ENCODE results near the gene GNAI3. TPM values are rescaled to one million over a fixed set of nuclear protein-coding genes. Genes with fewer than 3 reads are reported as not detected.

Gene GNAI3
- polyA plus RNA-seq, 3 donors, result 3.0 to 14.2 (median 10.4) TPM

DNA sequence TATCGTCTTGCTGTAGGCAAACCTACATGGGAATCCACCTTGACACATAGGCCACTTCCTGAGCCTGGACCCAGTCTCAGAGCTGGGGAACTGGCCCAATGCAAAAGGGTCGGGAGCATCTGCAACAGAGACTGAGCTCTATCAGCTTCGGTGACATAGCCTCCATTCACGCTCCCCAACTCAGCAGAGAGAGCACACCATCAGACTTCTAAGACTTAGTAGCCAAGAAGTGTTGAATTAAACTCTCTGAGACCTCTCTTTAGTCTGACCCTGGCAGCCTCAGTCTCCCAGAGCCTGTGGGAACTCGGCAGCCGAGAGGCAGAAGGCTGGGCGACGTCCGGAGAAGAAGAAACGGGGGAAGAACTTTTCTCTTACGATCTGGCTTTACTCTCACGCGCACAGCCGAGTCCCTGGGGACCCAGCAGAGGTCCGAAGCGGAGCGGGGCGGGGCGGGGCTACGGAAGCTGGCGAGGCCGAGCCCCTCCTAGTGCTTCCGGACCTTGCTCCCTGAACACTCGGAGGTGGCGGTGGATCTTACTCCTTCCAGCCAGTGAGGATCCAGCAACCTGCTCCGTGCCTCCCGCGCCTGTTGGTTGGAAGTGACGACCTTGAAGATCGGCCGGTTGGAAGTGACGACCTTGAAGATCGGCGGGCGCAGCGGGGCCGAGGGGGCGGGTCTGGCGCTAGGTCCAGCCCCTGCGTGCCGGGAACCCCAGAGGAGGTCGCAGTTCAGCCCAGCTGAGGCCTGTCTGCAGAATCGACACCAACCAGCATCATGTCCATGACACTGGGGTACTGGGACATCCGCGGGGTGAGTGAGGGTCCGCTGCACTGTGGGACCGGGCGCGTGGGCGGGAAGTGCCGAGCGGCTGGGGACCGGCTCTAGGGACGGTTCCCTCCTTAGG lies 107.5 kb downstream of the GNAI3 start, which contains the start of gene GSTM4:
GSTM4 (plus strand) TSS at position 485 of the 905 bp plus-strand sequence; CDS start at position 776, 291 bp downstream.
- Histone ChIP-seq H3K36me3 (replicated peaks in 1 of 2; ENCODE audit: control insufficient read depth in 1 of 2, insufficient read depth in 2 of 2, low read length in 2 of 2) (no peaks in the 10 kb centered on the region), H2AFZ (ENCODE audit: insufficient read depth, low read depth, low read length, poor library complexity, severe bottlenecking) (peak within 1 kb of the TSS; percentile 98), H3K27me3 (ENCODE audit: control insufficient read depth in 2 of 2, insufficient read depth in 2 of 2, low read length in 2 of 2) (no peaks in the 10 kb centered on the region), H3K9me3 (replicated peaks in 1 of 2; ENCODE audit: control insufficient read depth in 1 of 2, insufficient read depth in 1 of 2, low read length in 2 of 2) (no peaks in the 10 kb centered on the region), H3K9ac (ENCODE audit: insufficient read depth, low read length, poor library complexity, severe bottlenecking) (peak within 1 kb of the TSS; percentile 79), H3K79me2 (ENCODE audit: insufficient read depth, low read length) (no peaks in the 10 kb centered on the region), H3K27ac (ENCODE audit: low read depth in 1 of 2, low read length in 2 of 2) (peak within 1 kb of the TSS; percentile 34 to 77), H3K4me1 (ENCODE audit: control insufficient read depth in 1 of 2, insufficient read depth in 2 of 2, low read length in 2 of 2) (peaks cover 42 to 50% of the 10 kb centered on the region in 2 donors), H3K4me3 (replicated peaks in 1 of 3; ENCODE audit: low read depth in 2 of 3, low read length in 3 of 3) (peak within 1 kb of the TSS; percentile 67 to 99 (median 81)), H4K20me1 (ENCODE audit: insufficient read depth, low read length) (no peaks in the 10 kb centered on the region), H3K4me2 (replicated peaks; ENCODE audit: extremely low read depth, low read length, poor library complexity, severe bottlenecking) (peak within 1 kb of the TSS; percentile 80)
- 0% methylated on average over 52 of the region's 54 CpGs for WGBS (ENCODE audit: insufficient coverage)
- H3K4me1 Mint-ChIP-seq, result peaks cover 57% of the 10 kb centered on the region
- H3K27ac Mint-ChIP-seq, result peak within 1 kb of the TSS in 6 of 7 donors; percentile 38 to 85 (median 80)
- H3K9me3 Mint-ChIP-seq, result peaks cover 0 to 1% (median 0%) of the 10 kb centered on the region in 7 donors
- H3K36me3 Mint-ChIP-seq, result peaks cover 2 to 4% of the 10 kb centered on the region in 2 donors
- TF ChIP-seq, protein P1, sequence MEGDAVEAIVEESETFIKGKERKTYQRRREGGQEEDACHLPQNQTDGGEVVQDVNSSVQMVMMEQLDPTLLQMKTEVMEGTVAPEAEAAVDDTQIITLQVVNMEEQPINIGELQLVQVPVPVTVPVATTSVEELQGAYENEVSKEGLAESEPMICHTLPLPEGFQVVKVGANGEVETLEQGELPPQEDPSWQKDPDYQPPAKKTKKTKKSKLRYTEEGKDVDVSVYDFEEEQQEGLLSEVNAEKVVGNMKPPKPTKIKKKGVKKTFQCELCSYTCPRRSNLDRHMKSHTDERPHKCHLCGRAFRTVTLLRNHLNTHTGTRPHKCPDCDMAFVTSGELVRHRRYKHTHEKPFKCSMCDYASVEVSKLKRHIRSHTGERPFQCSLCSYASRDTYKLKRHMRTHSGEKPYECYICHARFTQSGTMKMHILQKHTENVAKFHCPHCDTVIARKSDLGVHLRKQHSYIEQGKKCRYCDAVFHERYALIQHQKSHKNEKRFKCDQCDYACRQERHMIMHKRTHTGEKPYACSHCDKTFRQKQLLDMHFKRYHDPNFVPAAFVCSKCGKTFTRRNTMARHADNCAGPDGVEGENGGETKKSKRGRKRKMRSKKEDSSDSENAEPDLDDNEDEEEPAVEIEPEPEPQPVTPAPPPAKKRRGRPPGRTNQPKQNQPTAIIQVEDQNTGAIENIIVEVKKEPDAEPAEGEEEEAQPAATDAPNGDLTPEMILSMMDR (IDR thresholded peaks at IDR 0.05), result no peak
- intact Hi-C loops (cut with micrococcal nuclease), result no loop called here
- peaks cover 4 to 20% (median 9%) of the 10 kb centered on the region in 3 donors for H3K27me3 Mint-ChIP-seq (ENCODE audit: low read depth in 3 of 3)
- peak within 1 kb of the TSS; percentile 94 to 97 for H3K4me3 Mint-ChIP-seq
- DNase-seq, result peak; percentile 32 to 66 (median 39)

DNA sequence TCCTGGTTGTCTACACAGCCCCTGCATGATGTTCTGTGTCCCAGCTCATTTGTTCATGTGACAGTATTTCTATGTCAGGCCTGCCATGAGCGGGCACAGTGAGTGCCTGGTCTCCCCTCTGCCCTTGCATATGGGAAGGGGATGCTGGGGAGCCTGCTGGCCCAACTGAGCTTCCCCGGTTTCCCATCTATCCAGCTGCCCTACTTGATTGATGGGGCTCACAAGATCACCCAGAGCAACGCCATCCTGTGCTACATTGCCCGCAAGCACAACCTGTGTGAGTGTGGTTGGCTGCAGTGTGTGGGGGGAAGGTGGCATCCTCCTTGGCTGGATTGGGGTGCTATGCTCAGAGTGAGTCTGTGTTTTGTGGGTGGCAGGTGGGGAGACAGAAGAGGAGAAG lies 109.0 kb downstream of the GNAI3 start:
- peak overlapping the region; percentile 80 for H3K4me2 ChIP-seq (replicated peaks; ENCODE audit: extremely low read depth, low read length, poor library complexity, severe bottlenecking)
- peaks cover 0 to 3% of the 10 kb centered on the region in 2 donors for H3K36me3 ChIP-seq (replicated peaks in 1 of 2; ENCODE audit: control insufficient read depth in 1 of 2, insufficient read depth in 2 of 2, low read length in 2 of 2)
- Mint-ChIP-seq H3K27me3 (ENCODE audit: low read depth in 3 of 3) (peaks cover 1 to 15% (median 9%) of the 10 kb centered on the region in 3 donors), H3K27ac (no peak overlapping the region), H3K4me1 (peaks cover 62% of the 10 kb centered on the region), H3K36me3 (peaks cover 6 to 11% of the 10 kb centered on the region in 2 donors), H3K9me3 (peaks cover 0 to 1% (median 0%) of the 10 kb centered on the region in 7 donors), H3K4me3 (peak overlapping the region; percentile 48 to 55)
- no peak for DNase-seq
- H3K27ac ChIP-seq (ENCODE audit: low read depth in 1 of 2, low read length in 2 of 2), result no peak overlapping the region
- intact Hi-C loops (cut with micrococcal nuclease), result no loop called here
- H3K79me2 ChIP-seq (ENCODE audit: insufficient read depth, low read length), result no peaks in the 10 kb centered on the region
- H3K27me3 ChIP-seq (ENCODE audit: control insufficient read depth in 2 of 2, insufficient read depth in 2 of 2, low read length in 2 of 2), result no peaks in the 10 kb centered on the region
- H3K9me3 ChIP-seq (replicated peaks in 1 of 2; ENCODE audit: control insufficient read depth in 1 of 2, insufficient read depth in 1 of 2, low read length in 2 of 2), result no peaks in the 10 kb centered on the region
- H3K4me1 ChIP-seq (ENCODE audit: control insufficient read depth in 1 of 2, insufficient read depth in 2 of 2, low read length in 2 of 2), result peaks cover 42 to 50% of the 10 kb centered on the region in 2 donors
- H4K20me1 ChIP-seq (ENCODE audit: insufficient read depth, low read length), result no peaks in the 10 kb centered on the region
- no peak overlapping the region for H3K9ac ChIP-seq (ENCODE audit: insufficient read depth, low read length, poor library complexity, severe bottlenecking)
- no peak overlapping the region for H2AFZ ChIP-seq (ENCODE audit: insufficient read depth, low read depth, low read length, poor library complexity, severe bottlenecking)
- no peak overlapping the region for H3K4me3 ChIP-seq (replicated peaks in 1 of 3; ENCODE audit: low read depth in 2 of 3, low read length in 3 of 3)
- WGBS (ENCODE audit: insufficient coverage), result 96% methylated on average over 4 of the region's 4 CpGs
- TF ChIP-seq, protein P1 (IDR thresholded peaks at IDR 0.05), result no peak
